HUES64 (cell line): ENCODE results near the gene DGKI.
"Not testable (repeated sequence)": the region's sequence is repeated elsewhere in the genome, so short reads cannot be mapped to it uniquely, and the experiment has no call there.

Experiments
- H3K27ac ChIP-seq: 2 replicates; pipeline ENCODE4 v1.7.0; 2013; ENCODE audit warnings: low read depth, low read length, inconsistent platforms
- H3K27me3 ChIP-seq: 2 replicates; pipeline ENCODE4 v1.6.1; 2013; ENCODE audit warnings: mild to moderate bottlenecking, low read length; ENCODE audit not compliant: insufficient read depth
- H3K36me3 ChIP-seq: 2 replicates; pipeline ENCODE4 v1.6.1; 2013; ENCODE audit warnings: mild to moderate bottlenecking, low read length; ENCODE audit not compliant: insufficient read depth
- H3K4me1 ChIP-seq: 2 replicates; pipeline ENCODE4 v1.6.1; 2013; ENCODE audit warnings: mild to moderate bottlenecking, low read length, moderate library complexity; ENCODE audit not compliant: insufficient read depth
- H3K4me3 ChIP-seq: 2 replicates; pipeline ENCODE4 v1.5.1; 2013; ENCODE audit warnings: mild to moderate bottlenecking, low read length, moderate library complexity
- H3K9ac ChIP-seq: 2 replicates; pipeline ENCODE4 v1.6.1; 2013; ENCODE audit warnings: mild to moderate bottlenecking, low read depth, low read length
- H3K9me3 ChIP-seq: 2 replicates; pipeline ENCODE4 v1.6.1; 2013; ENCODE audit warnings: low read depth, low read length; ENCODE audit not compliant: insufficient read depth
- WGBS: fragments of 150-250, 120-280 bp; methylation state at CpG from one replicate; pipeline ENCODE4 v1.1.7; 2013; ENCODE audit warnings: missing lambda C conversion rate; 5-methylcytosine and 5-hydroxymethylcytosine counted together

The DGKI gene

GRCh38 chr7:137728426-137728825 is 118.3 kb downstream of the DGKI start:
- Histone ChIP-seq H3K36me3 (no peaks in the 10 kb centered on the region), H3K9ac (no peak overlapping the region), H3K27ac (no peak overlapping the region), H3K4me3 (no peak overlapping the region), H3K9me3 (no peaks in the 10 kb centered on the region), H3K4me1 (peaks cover 5% of the 10 kb centered on the region), H3K27me3 (no peaks in the 10 kb centered on the region)
- 91% methylated on average over 1 of the region's 1 CpG for WGBS

- Histone ChIP-seq H3K9me3 (no peaks in the 10 kb centered on the region), H3K4me1 (peaks cover 5% of the 10 kb centered on the region), H3K9ac (no peak overlapping the region), H3K4me3 (no peak overlapping the region), H3K27me3 (no peaks in the 10 kb centered on the region), H3K36me3 (no peaks in the 10 kb centered on the region), H3K27ac (no peak overlapping the region)
- 93% methylated on average over 2 of the region's 2 CpGs for WGBS
These were observed 119.4 kb downstream of the DGKI start for GRCh38 chr7:137727413-137727812.

- Histone ChIP-seq H3K36me3 (no peaks in the 10 kb centered on the region), H3K4me1 (peaks cover 38% of the 10 kb centered on the region), H3K27me3 (no peaks in the 10 kb centered on the region), H3K9me3 (no peaks in the 10 kb centered on the region), H3K4me3 (no peak overlapping the region), H3K27ac (peak overlapping the region; percentile 41; the same call in 1 of the 2 replicates), H3K9ac (no peak overlapping the region)
- whole genome bisulfite sequencing: 75% methylated on average over 4 of the region's 4 CpGs
These were observed 128.4 kb downstream of the DGKI start for GRCh38 chr7:137718355-137718754.

- Histone ChIP-seq H3K4me3 (no peak overlapping the region), H3K27ac (peak overlapping the region; percentile 41; the same call in 1 of the 2 replicates), H3K36me3 (no peaks in the 10 kb centered on the region), H3K9ac (no peak overlapping the region; the same call in 1 of the 2 replicates), H3K9me3 (no peaks in the 10 kb centered on the region), H3K4me1 (peaks cover 38% of the 10 kb centered on the region), H3K27me3 (no peaks in the 10 kb centered on the region)
- WGBS: 30% methylated on average over 7 of the region's 7 CpGs
These were observed 128.9 kb downstream of the DGKI start for GRCh38 chr7:137717811-137718271.

- WGBS: 77% methylated on average over 3 of the region's 3 CpGs
- Histone ChIP-seq H3K27me3 (no peaks in the 10 kb centered on the region), H3K27ac (no peak overlapping the region), H3K9ac (no peak overlapping the region), H3K4me3 (no peak overlapping the region), H3K36me3 (no peaks in the 10 kb centered on the region), H3K4me1 (peaks cover 38% of the 10 kb centered on the region), H3K9me3 (no peaks in the 10 kb centered on the region)
These were observed 129.7 kb downstream of the DGKI start for GRCh38 chr7:137717045-137717444.

GRCh38 chr7:137716061-137716460 is 130.7 kb downstream of the DGKI start:
- Histone ChIP-seq H3K36me3 (no peaks in the 10 kb centered on the region), H3K27ac (no peak overlapping the region), H3K9me3 (no peaks in the 10 kb centered on the region), H3K4me1 (peaks cover 41% of the 10 kb centered on the region), H3K4me3 (no peak overlapping the region), H3K9ac (no peak overlapping the region), H3K27me3 (no peaks in the 10 kb centered on the region)
- WGBS: 90% methylated on average over 5 of the region's 5 CpGs

- no peaks in the 10 kb centered on the region for H3K36me3 ChIP-seq
- peaks cover 42% of the 10 kb centered on the region for H3K4me1 ChIP-seq
- H3K4me3 ChIP-seq: no peak overlapping the region
- no peaks in the 10 kb centered on the region for H3K27me3 ChIP-seq
- H3K27ac ChIP-seq: no peak overlapping the region
- no peak overlapping the region for H3K9ac ChIP-seq
- no peaks in the 10 kb centered on the region for H3K9me3 ChIP-seq
These were observed 131.2 kb downstream of the DGKI start for GRCh38 chr7:137715533-137715932.

GRCh38 chr7:137715121-137715520 is 131.7 kb downstream of the DGKI start:
- H3K4me1 ChIP-seq: peaks cover 42% of the 10 kb centered on the region
- no peaks in the 10 kb centered on the region for H3K27me3 ChIP-seq
- H3K9me3 ChIP-seq: no peaks in the 10 kb centered on the region
- H3K9ac ChIP-seq: no peak overlapping the region
- H3K27ac ChIP-seq: no peak overlapping the region
- no peak overlapping the region for H3K4me3 ChIP-seq
- no peaks in the 10 kb centered on the region for H3K36me3 ChIP-seq
- 100% methylated on average over 3 of the region's 3 CpGs for WGBS

- H3K36me3 ChIP-seq, H3K9ac ChIP-seq, H3K4me1 ChIP-seq, H3K9me3 ChIP-seq, H3K27ac ChIP-seq, H3K27me3 ChIP-seq, H3K4me3 ChIP-seq: not testable (repeated sequence)
- WGBS: 96% methylated on average over 5 of the region's 5 CpGs
These were observed 140.4 kb downstream of the DGKI start for GRCh38 chr7:137706330-137706729.

GRCh38 chr7:137704723-137705122 is 142.1 kb downstream of the DGKI start:
- Histone ChIP-seq H3K36me3 (no peaks in the 10 kb centered on the region), H3K27me3 (no peaks in the 10 kb centered on the region), H3K4me1 (no peaks in the 10 kb centered on the region), H3K4me3 (no peak overlapping the region), H3K9me3 (peaks cover 3% of the 10 kb centered on the region; the same call in 1 of the 2 replicates), H3K27ac (no peak overlapping the region), H3K9ac (no peak overlapping the region)
- no CpG with 5 or more reads among the region's 1 CpG for WGBS

- Histone ChIP-seq H3K36me3 (no peaks in the 10 kb centered on the region), H3K9me3 (peaks cover 3% of the 10 kb centered on the region; the same call in 1 of the 2 replicates), H3K4me3 (no peak overlapping the region), H3K9ac (no peak overlapping the region), H3K4me1 (no peaks in the 10 kb centered on the region), H3K27ac (no peak overlapping the region), H3K27me3 (no peaks in the 10 kb centered on the region)
- WGBS: 96% methylated on average over 3 of the region's 3 CpGs
These were observed 143.3 kb downstream of the DGKI start for GRCh38 chr7:137703291-137704010.

- Histone ChIP-seq H3K27ac (no peak overlapping the region), H3K9me3 (no peaks in the 10 kb centered on the region), H3K4me3 (no peak overlapping the region), H3K27me3 (no peaks in the 10 kb centered on the region), H3K9ac (no peak overlapping the region), H3K36me3 (no peaks in the 10 kb centered on the region), H3K4me1 (no peaks in the 10 kb centered on the region)
- WGBS: 93% methylated on average over 1 of the region's 1 CpG
These were observed 149.8 kb downstream of the DGKI start for GRCh38 chr7:137696988-137697387.
